GM12878 (cell line): ENCODE data around the gene APOM. TPM values are rescaled to one million over a fixed set of nuclear protein-coding genes. Genes with fewer than 3 reads are reported as not detected.

Experiments used
- CHD2 ChIP-seq: IDR thresholded peaks from 2 replicates; pipeline ENCODE4 v1.6.1; 2011; ENCODE audit warnings: low read depth, low read length, improper control_type of control experiment, borderline replicate concordance
- CHD4 ChIP-seq: fragments of 200-600 bp; sonication (generic); IDR thresholded peaks from 2 replicates; pipeline ENCODE4 v1.6.1; 2016; ENCODE audit warnings: mild to moderate bottlenecking
- CTCF ChIP-seq, 3 experiments: IDR thresholded peaks in 2 of 3; conservative IDR thresholded peaks in 1 of 3; 2 replicates each; pipeline ENCODE4 v1.5.1; 2011; ENCODE audit warnings: low read depth in 3 of 3, low read length in 3 of 3, mild to moderate bottlenecking in 3 of 3, control low read depth in 2 of 3, moderate library complexity in 2 of 3, inconsistent platforms in 1 of 3, mixed read lengths in 1 of 3; ENCODE audit not compliant: control insufficient read depth in 2 of 3, insufficient read depth in 1 of 3; ENCODE audit errors: extremely low read depth in 1 of 3
- CUX1 ChIP-seq: IDR thresholded peaks from 2 replicates; pipeline ENCODE4 v1.6.1; 2012; ENCODE audit warnings: improper control_type of control experiment, low read depth, low read length; ENCODE audit not compliant: insufficient replicate concordance
- ETV6 ChIP-seq, 2 experiments: fragments of 450-650 bp in 1 of 2; IDR thresholded peaks in 1 of 2; conservative IDR thresholded peaks in 1 of 2; 2 replicates each; pipeline ENCODE4 v1.6.1; 2014; ENCODE audit warnings: antibody characterized with exemption in 1 of 2, borderline replicate concordance in 1 of 2, low read depth in 1 of 2, mild to moderate bottlenecking in 1 of 2, moderate library complexity in 1 of 2
- IKZF2 ChIP-seq, 2 experiments: fragments of 450-650 bp; IDR thresholded peaks; 2 replicates each; pipeline ENCODE4 v1.6.1; 2017; ENCODE audit warnings: mild to moderate bottlenecking in 2 of 2, moderate library complexity in 2 of 2
- LARP7 ChIP-seq: fragments of 450-650 bp; IDR thresholded peaks from 2 replicates; pipeline ENCODE4 v1.6.1; 2017; ENCODE audit warnings: mild to moderate bottlenecking
- MLLT1 ChIP-seq: fragments of 450-650 bp; IDR thresholded peaks from 2 replicates; pipeline ENCODE4 v1.6.1; 2016; ENCODE audit warnings: mild to moderate bottlenecking
- SMC3 ChIP-seq: IDR thresholded peaks from 2 replicates; pipeline ENCODE4 v1.6.1; 2011; ENCODE audit warnings: low read length, improper control_type of control experiment, borderline replicate concordance
- STAT1 ChIP-seq: fragments of 450-650 bp; conservative IDR thresholded peaks from 2 replicates; pipeline ENCODE4 v1.6.1; 2014; ENCODE audit warnings: antibody characterized with exemption, mild to moderate bottlenecking
- TAF1 ChIP-seq: IDR thresholded peaks from 2 replicates; pipeline ENCODE4 v1.6.1; 2011; ENCODE audit warnings: mild to moderate bottlenecking, low read depth, low read length, borderline replicate concordance
- TCF12 ChIP-seq: IDR thresholded peaks from 2 replicates; pipeline ENCODE4 v1.6.1; 2011; ENCODE audit warnings: low read depth, mild to moderate bottlenecking, low read length
- ZBTB4 ChIP-seq: fragments of 450-650 bp; formaldehyde crosslinking; IDR thresholded peaks from 2 replicates; pipeline ENCODE4 v1.4.0; 2022; ENCODE audit warnings: mild to moderate bottlenecking, moderate library complexity
- polyA plus RNA-seq, 11 experiments: library from polyadenylated mRNA; depleted of rRNA in 4 of 11; unstranded in 6 of 11; stranded (reverse) in 5 of 11; fragments of >200 nt; fragmentation: Nextera tagmentation in 4 of 11; fragmentation: Illumina TruSeq in 1 of 11; extraction: Ambion mirVana in 4 of 11; extraction: Trizol in 1 of 11; gene quantifications; 1 replicate in 1 of 11; 2 replicates in 10 of 11; pipeline versions ENCODE4 v1.2.1 to v1.2.3, GENCODE V29; 2011 to 2016; ENCODE audit warnings: inconsistent platforms in 2 of 11, missing spikeins in 2 of 11, low read depth in 1 of 11
- total RNA-seq, 4 experiments: library from RNA; depleted of rRNA in 3 of 4; stranded (reverse); fragments of >200 nt in 3 of 4; fragmentation: Illumina TruSeq in 1 of 4; extraction: Trizol in 1 of 4; gene quantifications; 2 replicates each; pipeline versions ENCODE4 v1.2.1 to v1.2.3, GENCODE V29; 2013 to 2021
- TF ChIP-seq, protein P1 (sequence below): IDR thresholded peaks from 2 replicates; pipeline ENCODE4 v1.6.1; 2011; ENCODE audit warnings: low read depth, low read length, improper control_type of control experiment, borderline replicate concordance

The APOM gene
- total and polyA plus RNA-seq, 10 of the 15 experiments (the other 5 are each of a cell fraction or from before 2014, with no cell fraction given), result 4.0 to 14.1 (median 7.1) TPM

DNA sequence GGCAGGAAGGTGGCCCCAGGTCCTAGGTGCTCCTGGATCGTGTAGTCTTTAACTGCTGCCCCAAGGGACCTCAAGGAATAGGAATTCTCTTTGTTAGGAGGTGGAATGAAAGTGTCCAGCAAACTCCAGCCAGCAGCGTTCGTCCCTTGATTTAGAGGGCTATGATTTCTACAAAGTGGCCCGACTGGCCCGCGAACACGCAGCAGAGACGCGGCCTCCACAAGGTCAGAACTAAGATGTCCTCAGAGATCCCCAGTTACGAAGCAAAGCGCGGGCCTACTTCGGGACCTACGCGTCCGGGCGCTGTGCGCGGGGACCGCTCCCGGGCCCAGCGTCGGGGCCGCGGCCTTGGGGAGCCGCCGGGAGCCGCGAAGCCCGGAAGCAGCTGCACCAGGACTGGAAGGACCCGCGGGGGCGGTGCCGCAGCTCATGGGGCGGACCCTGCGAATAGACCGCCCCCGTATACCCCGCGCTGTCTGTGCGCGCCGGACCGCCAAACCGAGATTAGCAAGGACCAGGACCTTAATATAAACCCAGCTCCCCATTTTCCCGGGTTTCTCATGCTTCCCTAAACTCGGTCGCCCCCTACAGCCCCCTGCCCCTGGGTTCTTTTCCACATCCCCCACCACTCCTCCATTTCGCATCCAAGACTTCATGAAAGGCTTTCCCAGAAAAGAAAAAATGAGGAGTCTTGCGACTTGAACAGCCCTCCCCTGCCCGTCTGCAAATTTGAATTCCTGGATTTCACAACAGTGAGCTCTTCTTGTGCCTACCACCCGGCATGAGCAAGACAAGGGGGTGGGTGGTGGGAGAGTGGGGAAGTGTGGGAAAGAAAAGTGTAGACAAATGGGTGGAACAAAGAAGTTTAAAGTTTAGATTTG, 4.9 kb downstream of the APOM start, which contains the start of gene C6orf47 (continued):
- no peak for TF ChIP-seq MLLT1
- 0 out of 2 replicates have a peak, but pooled peaks have one; percentile 5 for TF ChIP-seq SMC3
- TF ChIP-seq, protein P1, sequence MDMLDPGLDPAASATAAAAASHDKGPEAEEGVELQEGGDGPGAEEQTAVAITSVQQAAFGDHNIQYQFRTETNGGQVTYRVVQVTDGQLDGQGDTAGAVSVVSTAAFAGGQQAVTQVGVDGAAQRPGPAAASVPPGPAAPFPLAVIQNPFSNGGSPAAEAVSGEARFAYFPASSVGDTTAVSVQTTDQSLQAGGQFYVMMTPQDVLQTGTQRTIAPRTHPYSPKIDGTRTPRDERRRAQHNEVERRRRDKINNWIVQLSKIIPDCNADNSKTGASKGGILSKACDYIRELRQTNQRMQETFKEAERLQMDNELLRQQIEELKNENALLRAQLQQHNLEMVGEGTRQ, result no peak
- TF ChIP-seq CUX1, result no peak
- TF ChIP-seq CHD4, result no peak
- TF ChIP-seq IKZF2 (IDR thresholded peaks at IDR 0.05), result 0 out of 4 replicates have a peak, but pooled peaks of 1 of the 2 experiments have one; percentile 14
- TF ChIP-seq ZBTB4 (CRISPR knock-in tag), result no peak
- TF ChIP-seq CHD2, result no peak
- peak; percentile 82; the same call in 1 of the 2 replicates for TF ChIP-seq TAF1
- TF ChIP-seq TCF12, result peak; percentile 73
- TF ChIP-seq LARP7, result peak; percentile 80
- no peak for TF ChIP-seq STAT1
- no peak for TF ChIP-seq ETV6 (conservative IDR thresholded peaks at IDR 0.05 in 1 of 2, IDR thresholded peaks at IDR 0.05 in 1 of 2; ENCODE audit: borderline replicate concordance in 1 of 2, low read depth in 1 of 2)
- no peak for TF ChIP-seq CTCF (IDR thresholded peaks at IDR 0.05 in 2 of 3, conservative IDR thresholded peaks at IDR 0.05 in 1 of 3; ENCODE audit: control insufficient read depth in 2 of 3, extremely low read depth in 1 of 3, insufficient read depth in 1 of 3, low read depth in 3 of 3, low read length in 3 of 3)
